Caco-2 (cell line): ENCODE data around the gene MGAT4A. TPM values are rescaled to one million over a fixed set of nuclear protein-coding genes. Genes with fewer than 3 reads are reported as not detected.

Experiments
- Bru-seq: library from RNA; stranded (reverse); fragments of 400-500 nt; gene quantifications from one replicate; lab custom pipeline; 2021; lab: Mats Ljungman, UMichigan
- BruChase-seq, 2 experiments: library from RNA; stranded (reverse); fragments of 400-500 nt; gene quantifications; one replicate each; lab custom pipeline; 2021; lab: Mats Ljungman, UMichigan
- BruUV-seq: library from RNA; stranded (reverse); fragments of 400-500 nt; replicated peaks from 2 replicates; lab custom pipeline; 2021; lab: Mats Ljungman, UMichigan
- CTCF ChIA-PET: fragments of 300-600 bp; sonication (Branson Sonifier 250); formaldehyde crosslinking; loops from one replicate; lab custom pipeline; 2022; ENCODE audit warnings: antibody characterized with exemption; lab: Charles Lee
- POLR2A ChIA-PET: fragments of 300-600 bp; sonication (Branson Sonifier 250); formaldehyde crosslinking; loops from one replicate; lab custom pipeline; 2022; ENCODE audit warnings: antibody characterized with exemption; lab: Charles Lee
- DNase-seq, 2 experiments: peaks; one replicate each; pipeline versions ENCODE4 v3.0.0 to v3.0.0-alpha.2; 2020 to 2022
- H3K27me3 ChIP-seq: replicated peaks from 2 replicates; pipeline ENCODE4 v1.6.0; 2011; ENCODE audit warnings: low read length; ENCODE audit not compliant: control insufficient read depth, insufficient read depth
- H3K36me3 ChIP-seq: 2 replicates; pipeline ENCODE4 v1.5.1; 2011; ENCODE audit warnings: low read length; ENCODE audit not compliant: control insufficient read depth, insufficient read depth
- H3K4me1 ChIP-seq: fragments of 250-450 bp; sonication (Bioruptor Pico); 2 replicates; pipeline ENCODE4 v1.5.1; 2020; ENCODE audit warnings: mild to moderate bottlenecking
- H3K4me3 ChIP-seq: 2 replicates; pipeline ENCODE4 v1.5.1; 2011; ENCODE audit warnings: low read depth, mild to moderate bottlenecking, control low read depth, low read length
- H3K9me3 ChIP-seq: fragments of 250-450 bp; sonication (Bioruptor Pico); 2 replicates; pipeline ENCODE4 v1.5.1; 2020; ENCODE audit warnings: mild to moderate bottlenecking, moderate library complexity
- H3K27ac Mint-ChIP-seq: one replicate; pipeline ENCODE4 v1.8.0; 2022; ENCODE audit warnings: mixed read lengths; ENCODE audit not compliant: unreplicated experiment
- H3K27me3 Mint-ChIP-seq: one replicate; pipeline ENCODE4 v1.8.0; 2022; ENCODE audit warnings: mixed read lengths; ENCODE audit not compliant: insufficient read depth, unreplicated experiment
- H3K36me3 Mint-ChIP-seq: one replicate; pipeline ENCODE4 v1.8.0; 2022; ENCODE audit warnings: mild to moderate bottlenecking, mixed read lengths; ENCODE audit not compliant: insufficient read depth, unreplicated experiment
- H3K4me1 Mint-ChIP-seq: one replicate; pipeline ENCODE4 v1.8.0; 2022; ENCODE audit warnings: low read depth, mixed read lengths; ENCODE audit not compliant: unreplicated experiment
- H3K4me3 Mint-ChIP-seq: one replicate; pipeline ENCODE4 v1.8.0; 2022; ENCODE audit warnings: mild to moderate bottlenecking, moderate library complexity, mixed read lengths; ENCODE audit not compliant: unreplicated experiment
- H3K9me3 Mint-ChIP-seq: one replicate; pipeline ENCODE4 v1.8.0; 2022; ENCODE audit warnings: mixed read lengths; ENCODE audit not compliant: unreplicated experiment
- CTCF ChIP-seq, 2 experiments: fragments of 200-600 bp in 1 of 2; IDR thresholded peaks; 1 replicate in 1 of 2; 2 replicates in 1 of 2; pipeline versions ENCODE4 v1.5.1 to v1.8.0; 2011 to 2022; ENCODE audit warnings: antibody characterized with exemption in 1 of 2, control low read depth in 1 of 2, inconsistent platforms in 1 of 2, low read depth in 1 of 2, low read length in 1 of 2, mild to moderate bottlenecking in 1 of 2, moderate library complexity in 1 of 2; ENCODE audit not compliant: insufficient read depth in 1 of 2, severe bottlenecking in 1 of 2, unreplicated experiment in 1 of 2
- intact Hi-C: fragments of 100-400 bp; cut with micrococcal nuclease; formaldehyde crosslinking; loops from one replicate; pipeline ENCODE4 v1.10.0; 2022; ENCODE audit not compliant: unreplicated experiment
- long read RNA-seq: library from polyadenylated mRNA; stranded (forward); transcript quantifications from one replicate; pipeline ENCODE4 v2.0.0, GENCODE V29; 2022
- total RNA-seq: library from RNA; stranded (reverse); gene quantifications from 2 replicates; pipeline ENCODE4 v1.2.3, GENCODE V29; 2022

MGAT4A gene
- 63.7 and 72.3 TPM in 2 replicates for total RNA-seq
- percentile 83 among the genes with signal in this experiment for Bru-seq, nascent RNA
- BruChase-seq, experiment 1, labeled RNA remaining after a 2-hour chase, result percentile 85 among the genes with signal in this experiment
- BruChase-seq, experiment 2, labeled RNA remaining after a 6-hour chase, result percentile 92 among the genes with signal in this experiment
- long read RNA-seq, full-length matches to known transcripts, result 29 of 47 reads
- long read RNA-seq, partial matches to known transcripts, result 14 of 47 reads
- long read RNA-seq, other reads (novel, unspliced or antisense), result 4 of 47 reads

GRCh38 chr2:98731041-98731893 lies at the start of gene MGAT4A:
TSS of gene MGAT4A (minus strand) at chr2:98731132. CDS start at chr2:98726332, 4,800 bp downstream.
- H3K4me1 Mint-ChIP-seq, result peaks cover 33% of the 10 kb centered on the region
- peak within 1 kb of the TSS; percentile 80 for H3K27ac Mint-ChIP-seq
- H3K27me3 Mint-ChIP-seq, result no peaks in the 10 kb centered on the region
- intact Hi-C loops, result loop anchor here (1.0 to 5.0 kb wide), 2 partner anchors 65 to 106 kb away; no protein-coding TSS in a partner anchor
- peak; percentile 79 to 87 for DNase-seq
- peak within 1 kb of the TSS; percentile 85 for H3K4me3 Mint-ChIP-seq
- Histone ChIP-seq H3K4me3 (peak within 1 kb of the TSS; percentile 82), H3K4me1 (peaks cover 59% of the 10 kb centered on the region), H3K36me3 (no peaks in the 10 kb centered on the region), H3K9me3 (no peaks in the 10 kb centered on the region), H3K27me3 (no peaks in the 10 kb centered on the region)
- no peak for TF ChIP-seq CTCF (IDR thresholded peaks at IDR 0.05; ENCODE audit: insufficient read depth in 1 of 2, low read depth in 1 of 2, low read length in 1 of 2, severe bottlenecking in 1 of 2, unreplicated experiment in 1 of 2)
- ChIA-PET POLR2A (interaction anchor here (0.6 to 2.8 kb wide), 4 partner anchors 26 to 116 kb away, joined by 3 to 19 read pairs (median 6); no protein-coding TSS in a partner anchor), CTCF (interaction anchor here (0.6 to 2.1 kb wide), 8 partner anchors 26 to 1052 kb away, joined by 3 to 21 read pairs (median 4); no protein-coding TSS in a partner anchor)
- H3K36me3 Mint-ChIP-seq, result no peaks in the 10 kb centered on the region
- no TSS peak for BruUV-seq
- H3K9me3 Mint-ChIP-seq, result no peaks in the 10 kb centered on the region

- no peaks in the 10 kb centered on the region for H3K27me3 Mint-ChIP-seq
- H3K4me1 Mint-ChIP-seq, result no peaks in the 10 kb centered on the region
- no TSS peak for BruUV-seq
- intact Hi-C loops, result no loop called here
- no peaks in the 10 kb centered on the region for H3K36me3 ChIP-seq
- H3K4me3 ChIP-seq, result no peak overlapping the region
- no peak for TF ChIP-seq CTCF (IDR thresholded peaks at IDR 0.05; ENCODE audit: insufficient read depth in 1 of 2, low read depth in 1 of 2, low read length in 1 of 2, severe bottlenecking in 1 of 2, unreplicated experiment in 1 of 2)
- H3K4me1 ChIP-seq, result peaks cover 15% of the 10 kb centered on the region
- H3K27me3 ChIP-seq, result no peaks in the 10 kb centered on the region
- ChIA-PET CTCF (no interaction called here), POLR2A (no interaction called here)
- peaks cover 27% of the 10 kb centered on the region for H3K9me3 Mint-ChIP-seq
- H3K9me3 ChIP-seq, result peaks cover 19% of the 10 kb centered on the region
- peaks cover 8% of the 10 kb centered on the region for H3K36me3 Mint-ChIP-seq
- DNase-seq, result no peak
- no peak overlapping the region for H3K4me3 Mint-ChIP-seq
- H3K27ac Mint-ChIP-seq, result peak overlapping the region; percentile 14
Observed at GRCh38 chr2:98778741-98779483, 48.0 kb upstream of the MGAT4A start.
